Peyer's patch (tissue), 4 donors: ENCODE data around the gene MIPOL1. TPM values are rescaled to one million over a fixed set of nuclear protein-coding genes. Genes with fewer than 3 reads are reported as not detected.
A peak's percentile ranks its signal among the peaks of the same experiment; 100 is the strongest.
"Not testable (repeated sequence)": the region's sequence is repeated elsewhere in the genome, so short reads cannot be mapped to it uniquely, and the experiment has no call there.

ENCODE experiments used
- DNase-seq, 3 donors: peaks; one replicate each; pipeline ENCODE4 v3.0.0-alpha.2; 2017 to 2019
- H3K27ac ChIP-seq, 4 donors: fragments of 200-600 bp; sonication (generic); one replicate each; pipeline ENCODE4 v1.5.1; 2016 to 2019
- H3K27me3 ChIP-seq, 2 donors: fragments of 200-600 bp; sonication (generic); one replicate each; pipeline ENCODE4 v1.5.1; 2019
- H3K36me3 ChIP-seq, 3 donors: fragments of 200-600 bp; sonication (generic); one replicate each; pipeline ENCODE4 v1.5.1; 2016 to 2019
- H3K4me1 ChIP-seq, 4 donors: fragments of 200-600 bp; sonication (generic); one replicate each; pipeline ENCODE4 v1.5.1; 2016 to 2019
- H3K4me3 ChIP-seq, 4 donors: fragments of 200-600 bp; sonication (generic); 1 replicate in 3 of 4; 2 replicates in 1 of 4; pipeline ENCODE4 v1.5.1; 2016 to 2019; ENCODE audit warnings: mild to moderate bottlenecking in 1 of 4
- H3K9me3 ChIP-seq, 4 donors: fragments of 200-600 bp; sonication (generic); one replicate each; pipeline ENCODE4 v1.5.1; 2016 to 2019; ENCODE audit warnings: mild to moderate bottlenecking in 1 of 4
- CTCF ChIP-seq, 6 experiments: fragments of 450-650 bp in 4 of 6; fragments of 200-600 bp in 2 of 6; sonication (generic) in 1 of 6; IDR thresholded peaks; one replicate each; pipeline ENCODE4 v1.5.1; 2017 to 2019; ENCODE audit warnings: antibody characterized with exemption in 6 of 6, mild to moderate bottlenecking in 3 of 6, moderate library complexity in 1 of 6
- POLR2A ChIP-seq, 2 donors: fragments of 450-650 bp; IDR thresholded peaks; one replicate each; pipeline ENCODE4 v1.5.1; 2017; ENCODE audit warnings: antibody characterized with exemption in 2 of 2, mild to moderate bottlenecking in 2 of 2, moderate library complexity in 2 of 2
- total RNA-seq, 4 donors: library from RNA; depleted of rRNA; stranded (reverse); fragments of >200 nt; gene quantifications; one replicate each; pipeline ENCODE4 v1.1.0, GENCODE V29; 2016

Gene MIPOL1
- total RNA-seq, 4 donors from 2014 or later = 5.6 to 42.1 (median 14.9) TPM

GRCh38 chr14:37215345-37215744 is 17.6 kb downstream of the MIPOL1 start:
- Histone ChIP-seq H3K9me3 (no peaks in the 10 kb centered on the region), H3K27me3 (no peaks in the 10 kb centered on the region), H3K27ac (no peak overlapping the region), H3K4me3 (no peak overlapping the region), H3K36me3 (no peaks in the 10 kb centered on the region), H3K4me1 (no peaks in the 10 kb centered on the region)
- TF ChIP-seq POLR2A (IDR thresholded peaks at IDR 0.05) = no peak
- no peak for TF ChIP-seq CTCF (IDR thresholded peaks at IDR 0.05)
- DNase-seq = no peak

- no peak for DNase-seq
- H3K4me1 ChIP-seq = no peaks in the 10 kb centered on the region
- H3K9me3 ChIP-seq = peaks cover 0 to 7% (median 0%) of the 10 kb centered on the region in 4 donors
- H3K36me3 ChIP-seq = no peaks in the 10 kb centered on the region
- no peak overlapping the region for H3K27ac ChIP-seq
- no peaks in the 10 kb centered on the region for H3K27me3 ChIP-seq
- no peak overlapping the region for H3K4me3 ChIP-seq
- TF ChIP-seq CTCF (IDR thresholded peaks at IDR 0.05) = no peak
Observed at GRCh38 chr14:37221073-37221472, 23.3 kb downstream of the MIPOL1 start.

- Histone ChIP-seq H3K36me3 (no peaks in the 10 kb centered on the region), H3K4me1 (no peaks in the 10 kb centered on the region), H3K9me3 (peaks cover 0 to 7% (median 0%) of the 10 kb centered on the region in 4 donors), H3K4me3 (no peak overlapping the region), H3K27ac (no peak overlapping the region), H3K27me3 (no peaks in the 10 kb centered on the region)
- TF ChIP-seq CTCF (IDR thresholded peaks at IDR 0.05) = no peak
- TF ChIP-seq POLR2A (IDR thresholded peaks at IDR 0.05) = no peak
- no peak for DNase-seq
Observed at GRCh38 chr14:37223947-37224474, 26.3 kb downstream of the MIPOL1 start.

- not testable (repeated sequence) for H3K36me3 ChIP-seq, DNase-seq, H3K4me3 ChIP-seq, H3K27me3 ChIP-seq, H3K4me1 ChIP-seq, H3K9me3 ChIP-seq, H3K27ac ChIP-seq
Observed at GRCh38 chr14:37225668-37226067, 27.9 kb downstream of the MIPOL1 start.

- Histone ChIP-seq H3K4me1 (no peaks in the 10 kb centered on the region), H3K36me3 (no peaks in the 10 kb centered on the region), H3K9me3 (no peaks in the 10 kb centered on the region), H3K27ac (no peak overlapping the region), H3K4me3 (no peak overlapping the region), H3K27me3 (no peaks in the 10 kb centered on the region)
- TF ChIP-seq CTCF (IDR thresholded peaks at IDR 0.05) = peak in 5 of 6 experiments; percentile 15 to 72 (median 69)
- no peak for TF ChIP-seq POLR2A (IDR thresholded peaks at IDR 0.05)
- DNase-seq = no peak
Observed at GRCh38 chr14:37230551-37231194, 32.9 kb downstream of the MIPOL1 start.

GRCh38 chr14:37232907-37233481 is 35.3 kb downstream of the MIPOL1 start:
- no peaks in the 10 kb centered on the region for H3K9me3 ChIP-seq
- no peak overlapping the region for H3K27ac ChIP-seq
- no peaks in the 10 kb centered on the region for H3K4me1 ChIP-seq
- TF ChIP-seq POLR2A (IDR thresholded peaks at IDR 0.05) = no peak
- peak in 4 of 6 experiments; percentile 35 to 60 (median 49) for TF ChIP-seq CTCF (IDR thresholded peaks at IDR 0.05)
- no peaks in the 10 kb centered on the region for H3K27me3 ChIP-seq
- no peak overlapping the region for H3K4me3 ChIP-seq
- H3K36me3 ChIP-seq = no peaks in the 10 kb centered on the region
- DNase-seq = no peak
